ENCODE data around the gene B4GALT7.

B4GALT7 gene

DNA sequence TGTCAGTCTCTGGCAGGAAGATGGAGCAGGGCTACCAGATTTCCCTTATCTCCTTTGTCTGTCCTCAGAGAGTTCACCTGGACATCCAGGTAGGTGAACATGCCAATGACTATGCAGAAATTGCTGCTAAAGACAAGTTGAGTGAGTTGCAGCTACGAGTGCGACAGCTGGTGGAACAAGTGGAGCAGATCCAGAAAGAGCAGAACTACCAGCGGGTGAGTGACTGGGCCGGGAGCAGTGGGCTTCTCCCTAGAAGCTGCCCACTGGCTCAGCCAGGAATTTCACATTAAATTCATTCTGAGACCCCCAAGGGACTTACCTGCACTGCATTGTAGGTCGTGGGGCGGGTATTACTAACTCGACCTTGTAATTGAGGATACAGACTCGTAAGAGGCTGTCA lies 5.9 kb upstream of the B4GALT7 start:
- no peak for DNase-seq

DNA sequence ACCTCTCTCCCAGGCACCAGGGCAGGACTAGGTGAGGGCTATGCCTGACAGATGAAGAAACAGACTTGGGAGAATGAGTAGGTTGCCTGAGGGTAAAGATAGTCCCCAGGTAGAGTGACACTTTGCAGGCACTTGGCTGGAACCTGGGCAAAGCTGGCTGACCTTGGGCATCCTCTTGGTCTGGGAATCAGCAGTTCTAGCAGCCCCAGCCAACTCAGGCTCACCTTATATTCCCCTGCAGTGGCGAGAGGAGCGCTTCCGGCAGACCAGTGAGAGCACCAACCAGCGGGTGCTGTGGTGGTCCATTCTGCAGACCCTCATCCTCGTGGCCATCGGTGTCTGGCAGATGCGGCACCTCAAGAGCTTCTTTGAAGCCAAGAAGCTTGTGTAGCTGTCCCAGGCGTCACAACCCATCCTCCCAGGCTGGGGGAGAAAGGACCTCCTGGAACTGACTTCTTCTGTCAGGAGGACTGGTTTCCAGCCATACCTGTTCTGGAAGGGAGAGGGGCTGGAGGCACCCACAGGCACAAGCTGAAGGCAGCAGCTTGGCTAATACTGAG lies 4.8 kb upstream of the B4GALT7 start:
- no peak for DNase-seq

DNA sequence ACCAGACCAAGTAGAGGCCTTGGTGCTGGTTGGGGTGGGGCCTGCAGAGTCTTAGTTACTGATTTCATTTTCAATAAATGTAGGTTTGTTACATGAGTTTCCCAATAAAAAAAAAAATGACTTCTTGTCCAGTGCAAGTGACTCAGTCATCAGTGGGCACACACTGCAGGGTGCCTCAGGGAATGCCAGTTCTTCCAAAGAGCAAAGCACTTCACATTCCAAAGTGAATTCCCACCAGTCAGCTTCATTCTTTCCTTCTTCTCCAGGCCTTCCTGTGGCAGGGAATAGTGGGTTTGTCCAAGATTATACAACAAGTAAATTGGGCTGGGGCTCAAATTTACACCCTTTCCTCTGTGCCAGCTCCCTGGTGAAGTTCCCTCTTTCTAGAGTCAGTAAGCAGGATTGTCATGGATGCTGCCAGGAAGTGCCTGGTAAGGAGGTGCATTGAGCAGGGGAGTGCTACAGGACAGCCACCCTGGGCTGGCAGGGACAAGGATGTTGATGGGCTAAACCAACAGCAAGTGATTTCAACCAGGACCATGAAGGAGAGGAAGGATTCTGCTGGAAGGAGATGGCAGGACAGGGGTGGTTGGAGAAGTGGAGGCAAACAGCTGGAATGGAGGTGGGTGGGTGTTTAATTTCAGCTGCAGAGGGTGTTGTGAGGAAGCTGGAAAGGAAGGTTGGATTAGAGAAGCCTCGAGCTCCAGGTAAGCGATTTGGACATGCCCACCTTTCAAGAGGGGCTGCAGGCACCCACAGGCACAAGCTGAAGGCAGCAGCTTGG lies 3.7 kb upstream of the B4GALT7 start:
- no peak for DNase-seq

DNA sequence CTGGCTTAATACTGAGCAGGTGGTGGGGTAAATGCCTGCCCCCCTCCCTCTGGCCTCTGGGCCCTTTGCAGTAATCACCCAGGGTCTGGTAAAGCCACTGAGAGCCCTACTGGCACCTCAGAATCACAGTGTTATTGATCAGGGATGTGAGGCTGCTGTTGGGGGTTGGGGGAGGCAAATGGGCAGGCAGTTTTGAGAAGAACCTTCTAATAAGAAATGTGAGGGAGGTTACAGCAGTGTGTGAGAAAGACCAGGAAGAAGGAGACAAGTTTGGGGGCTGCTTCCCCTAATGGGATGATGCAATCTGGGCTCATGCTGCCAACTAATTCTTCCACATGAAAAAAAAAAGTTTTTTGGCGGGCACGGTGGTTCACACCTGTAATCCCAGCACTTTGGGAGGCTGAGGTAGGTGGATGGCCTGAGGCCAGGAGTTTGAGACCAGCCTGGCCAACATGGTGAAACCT lies 3.1 kb upstream of the B4GALT7 start:
- DNase-seq = no peak

DNA sequence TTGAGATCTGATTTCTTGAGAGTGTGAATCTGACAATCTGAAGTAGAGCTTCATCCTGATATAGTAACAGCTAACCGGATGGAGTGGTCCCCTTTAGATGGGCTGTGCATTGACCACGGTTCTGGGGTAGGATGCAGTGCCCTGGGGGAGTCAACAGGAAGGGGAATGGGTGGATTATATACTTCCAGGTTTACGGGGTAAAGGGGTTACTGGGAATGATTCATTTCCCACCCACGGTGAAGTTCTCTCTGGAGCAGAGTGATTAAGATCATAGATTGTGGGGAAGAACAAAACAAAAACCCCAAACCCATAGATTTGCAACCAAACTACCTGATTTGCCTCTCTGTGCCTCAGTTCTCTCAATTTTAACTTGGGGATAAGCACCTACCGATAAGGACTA lies 1.5 kb upstream of the B4GALT7 start:
- DNase-seq = no peak

DNA sequence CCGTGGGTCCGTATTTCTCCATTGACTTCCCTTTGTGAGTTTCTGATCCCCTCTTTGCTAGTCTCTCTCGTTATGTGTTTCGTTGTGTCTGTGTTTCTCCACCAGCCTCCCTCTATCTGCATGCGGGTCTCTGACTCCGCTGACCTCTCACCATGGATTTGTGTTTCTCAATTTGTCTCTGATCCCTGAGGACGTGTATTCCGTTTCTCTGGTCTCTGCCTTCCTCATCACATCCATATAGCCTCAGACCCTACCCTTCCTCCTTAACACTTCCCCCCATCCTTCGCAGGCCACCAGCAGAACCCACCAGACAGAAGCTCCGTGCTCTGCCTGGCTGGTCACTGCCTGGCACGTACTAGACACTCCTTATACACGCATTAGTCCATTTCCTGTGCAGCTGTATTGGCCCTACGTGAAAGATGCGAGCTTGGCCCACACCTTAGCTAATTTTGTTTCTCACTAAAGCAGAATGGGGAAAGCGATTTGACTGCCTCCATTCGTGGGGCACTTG lies 631 bp downstream of the B4GALT7 start:
- no peak for DNase-seq

DNA sequence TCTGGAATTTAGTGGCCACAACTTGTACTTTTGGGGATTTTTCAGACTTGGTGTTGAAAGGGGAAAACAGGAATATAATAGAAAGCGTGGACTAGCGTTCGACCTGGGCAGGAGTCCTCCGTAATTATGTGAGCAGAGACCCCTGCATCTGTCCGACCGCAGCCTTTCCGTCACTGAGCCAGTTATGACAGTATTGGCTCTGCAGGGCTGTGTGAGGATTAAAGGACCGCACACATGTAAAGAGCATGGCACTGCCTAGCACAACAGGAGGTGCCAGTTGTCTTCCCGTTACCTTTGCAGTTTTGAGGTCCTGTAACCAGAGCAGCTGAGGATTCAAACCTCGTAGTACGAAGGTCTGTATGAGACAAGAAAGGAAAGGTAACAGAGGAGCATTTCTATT lies 1.2 kb downstream of the B4GALT7 start:
- DNase-seq = no peak

DNA sequence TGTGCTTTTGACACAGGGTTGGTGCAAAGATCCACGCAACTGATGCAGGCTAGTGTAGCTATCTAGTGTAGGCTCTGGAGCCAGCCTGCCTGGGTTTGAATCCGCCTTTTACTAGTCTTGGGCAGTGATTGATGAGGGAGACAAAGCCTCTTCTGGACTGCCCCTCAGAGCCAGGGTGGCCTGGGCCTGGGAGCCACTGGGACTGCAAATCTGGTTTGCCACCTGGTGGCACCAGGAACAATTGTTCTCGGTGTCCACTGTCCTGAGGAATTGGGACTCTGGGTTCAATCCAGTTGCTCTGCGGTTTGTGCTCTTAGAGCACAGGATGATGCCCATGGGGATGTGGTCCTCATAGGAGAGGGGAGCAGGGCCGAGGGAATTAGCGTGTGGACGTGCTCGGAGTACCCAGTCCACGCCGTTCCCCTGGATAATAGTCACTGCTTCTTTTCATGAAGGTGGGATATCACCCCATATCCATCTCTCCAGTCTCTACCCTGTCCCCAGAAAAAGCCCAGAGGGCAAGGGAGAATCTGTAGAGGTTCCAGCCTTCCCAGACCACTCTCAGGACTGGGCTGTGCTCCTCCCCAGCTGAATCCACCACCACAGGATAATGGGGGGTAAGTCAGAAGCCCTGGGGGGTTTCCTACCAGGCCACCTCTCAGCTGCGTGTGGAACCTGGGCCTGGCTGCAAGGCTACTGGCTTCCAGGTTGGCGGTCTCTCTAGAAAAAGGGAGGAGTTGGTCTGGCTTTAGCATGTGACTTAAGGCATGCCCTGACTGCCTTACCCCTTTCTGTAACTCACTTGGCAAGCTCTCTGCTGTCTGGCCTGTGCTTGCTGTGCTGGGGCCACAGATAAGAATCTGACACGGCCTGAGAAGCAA lies 1.9 kb downstream of the B4GALT7 start:
- no peak for DNase-seq

DNA sequence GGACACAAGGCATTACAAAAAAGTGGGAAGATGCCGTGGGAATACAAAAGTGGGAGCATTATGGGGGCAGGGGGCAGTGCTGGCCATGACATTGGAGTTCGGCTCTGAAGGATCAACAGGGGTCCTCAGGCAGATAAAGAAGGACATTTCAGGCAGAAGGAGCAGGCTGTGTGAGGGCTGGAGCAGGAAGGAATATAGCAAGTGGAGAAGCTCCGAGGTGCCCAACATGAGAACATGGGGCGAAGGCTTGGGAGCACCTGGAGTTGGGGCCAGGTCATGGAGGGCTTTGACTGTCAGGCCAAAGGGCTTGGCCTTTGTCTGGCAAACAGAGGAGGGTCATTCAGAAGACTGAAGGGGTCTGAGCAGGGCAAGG lies 2.5 kb downstream of the B4GALT7 start:
- no peak for DNase-seq

DNA sequence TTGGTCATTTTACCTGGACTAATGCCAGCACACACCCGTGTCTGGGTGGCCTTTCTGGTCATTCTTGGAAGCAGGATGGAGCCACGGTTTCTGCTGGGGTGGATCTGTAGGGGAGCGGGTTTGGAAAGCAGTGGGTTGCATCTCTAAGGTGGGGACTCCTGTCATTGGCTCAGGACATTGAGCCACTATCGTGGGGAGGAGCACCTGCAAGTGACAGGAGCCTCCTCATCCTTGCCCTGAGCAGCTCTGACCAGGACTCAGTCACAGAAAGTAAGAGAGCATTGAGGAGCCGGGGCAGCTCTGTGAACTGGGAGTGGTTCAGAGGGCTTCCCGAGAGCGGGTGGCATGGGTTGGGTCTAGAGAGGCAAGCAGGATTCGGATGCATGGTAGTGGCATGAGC lies 3.7 kb downstream of the B4GALT7 start:
- DNase-seq = no peak

DNA sequence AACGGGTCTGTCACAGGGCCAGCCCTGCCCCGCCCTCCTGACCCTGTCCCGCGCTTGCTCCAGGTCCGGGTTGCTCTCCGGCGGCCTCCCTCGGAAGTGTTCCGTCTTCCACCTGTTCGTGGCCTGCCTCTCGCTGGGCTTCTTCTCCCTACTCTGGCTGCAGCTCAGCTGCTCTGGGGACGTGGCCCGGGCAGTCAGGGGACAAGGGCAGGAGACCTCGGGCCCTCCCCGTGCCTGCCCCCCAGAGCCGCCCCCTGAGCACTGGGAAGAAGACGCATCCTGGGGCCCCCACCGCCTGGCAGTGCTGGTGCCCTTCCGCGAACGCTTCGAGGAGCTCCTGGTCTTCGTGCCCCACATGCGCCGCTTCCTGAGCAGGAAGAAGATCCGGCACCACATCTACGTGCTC lies 4.2 kb downstream of the B4GALT7 start:
- no peak for DNase-seq

DNA sequence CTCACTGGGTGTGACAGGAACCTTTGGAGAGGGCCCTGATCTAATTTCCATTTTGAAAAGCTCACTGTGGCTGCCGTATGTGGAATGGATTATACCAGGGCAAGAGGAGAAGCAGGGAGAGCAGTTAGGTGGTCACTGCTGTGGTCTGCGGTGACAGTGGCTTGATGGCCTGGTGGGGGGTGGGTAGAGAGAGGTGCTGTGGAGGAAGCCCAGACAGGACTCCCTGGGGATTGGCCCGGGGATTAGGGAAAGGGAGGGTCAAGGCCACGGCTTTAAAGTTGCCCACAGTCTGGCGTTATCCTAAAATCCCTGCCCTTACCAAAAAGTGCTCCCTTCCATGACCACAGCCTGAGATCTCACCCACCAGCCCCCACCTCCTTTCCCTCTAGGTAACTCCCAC lies 4.7 kb downstream of the B4GALT7 start:
- DNase-seq = no peak

DNA sequence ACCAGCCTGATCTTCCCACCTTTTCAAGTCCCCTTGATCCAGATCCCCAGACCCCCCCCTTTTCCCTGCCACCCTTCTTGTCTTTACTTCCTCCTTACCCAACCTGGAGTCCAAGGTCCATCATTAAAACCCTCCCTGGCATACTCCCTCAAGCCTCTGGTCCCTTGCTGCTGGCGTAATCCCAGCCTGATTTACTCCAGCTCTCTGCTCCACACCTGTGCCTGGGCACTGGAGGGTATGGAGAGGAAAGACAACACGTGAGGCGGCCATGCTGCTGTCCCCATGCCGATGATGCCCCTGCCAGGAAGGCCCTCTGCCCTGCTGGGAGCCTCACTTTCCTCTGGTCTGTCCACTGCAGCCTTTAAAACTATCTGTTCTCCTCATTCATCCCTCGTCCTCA lies 5.1 kb downstream of the B4GALT7 start:
- no peak for DNase-seq

DNA sequence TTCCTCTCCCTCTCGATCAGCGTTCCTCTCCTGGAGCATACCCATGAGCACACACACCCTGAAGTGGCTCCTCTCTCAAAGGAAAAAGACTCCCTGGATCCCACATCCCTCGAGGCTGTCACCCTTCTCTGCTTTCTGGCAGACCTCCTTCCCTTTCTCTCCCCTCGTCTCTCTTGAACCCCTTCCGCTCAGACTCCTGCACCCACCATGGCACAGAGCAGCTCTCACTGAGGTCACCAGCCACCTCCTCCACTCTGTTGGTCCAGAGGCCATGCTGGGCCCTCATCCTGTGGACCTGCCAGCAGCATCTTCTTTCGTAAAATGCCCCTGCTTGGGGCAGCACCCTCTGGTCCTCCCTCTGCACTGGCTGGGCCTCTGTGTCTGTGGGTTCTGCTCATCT lies 5.7 kb downstream of the B4GALT7 start:
- DNase-seq = no peak

DNA sequence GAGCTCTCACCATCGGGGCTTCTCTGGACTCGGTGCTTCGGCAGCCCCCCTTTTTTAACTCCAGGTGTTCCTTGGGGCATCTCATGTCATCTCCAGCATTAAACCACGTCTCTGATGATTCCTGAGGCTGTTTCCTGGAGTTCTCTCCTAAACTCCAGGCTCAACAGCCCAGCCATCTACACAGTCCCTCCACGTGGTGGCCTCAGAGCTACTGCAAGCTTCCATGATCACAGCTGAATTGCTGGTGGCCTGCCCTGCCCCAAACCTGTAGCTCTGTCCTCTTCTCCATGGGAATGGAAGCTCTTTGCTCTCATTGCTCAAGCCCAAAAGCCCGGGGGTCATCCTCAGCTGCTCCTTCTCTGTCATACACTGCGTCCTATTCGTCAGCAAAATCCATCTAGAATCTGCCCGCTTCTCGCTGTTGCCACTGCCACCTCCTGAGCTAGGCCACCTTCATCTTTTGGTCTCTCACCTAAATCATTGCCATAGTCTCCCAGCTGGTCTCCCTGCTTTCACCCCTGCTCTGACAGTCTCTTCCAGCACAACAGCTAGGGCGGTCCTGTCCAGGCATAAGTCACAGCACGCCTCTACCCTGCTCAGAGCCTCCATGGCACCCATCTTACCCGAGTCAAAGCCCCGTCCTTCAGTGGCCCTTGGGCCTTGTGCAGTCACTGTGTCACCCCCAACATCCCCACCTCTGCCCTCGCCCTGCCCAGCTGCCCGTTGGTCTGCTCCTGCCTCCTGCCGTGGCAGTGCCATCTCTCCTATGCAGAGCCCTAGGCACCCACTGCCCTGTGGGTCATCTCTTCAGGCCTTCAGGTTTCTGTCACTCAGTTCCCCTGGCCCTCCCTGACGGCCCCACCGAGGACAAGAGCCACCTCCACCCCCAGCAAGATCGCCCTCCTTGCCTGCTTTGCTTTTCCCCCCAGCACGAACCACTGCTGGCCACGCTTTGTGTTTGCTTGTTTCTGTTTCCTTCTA lies 6.4 kb downstream of the B4GALT7 start:
- DNase-seq = no peak

DNA sequence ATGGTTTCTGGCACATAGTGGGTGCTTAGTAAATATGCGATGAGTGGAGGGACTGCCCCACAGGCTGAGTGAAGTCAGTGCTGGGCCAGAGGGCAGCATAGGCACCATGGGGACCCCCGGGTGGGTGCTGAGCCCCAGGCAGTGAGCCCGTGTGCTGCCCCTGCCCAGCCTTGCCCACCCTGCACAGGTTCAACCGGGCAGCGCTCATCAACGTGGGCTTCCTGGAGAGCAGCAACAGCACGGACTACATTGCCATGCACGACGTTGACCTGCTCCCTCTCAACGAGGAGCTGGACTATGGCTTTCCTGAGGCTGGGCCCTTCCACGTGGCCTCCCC lies 7.2 kb downstream of the B4GALT7 start:
- DNase-seq = no peak

DNA sequence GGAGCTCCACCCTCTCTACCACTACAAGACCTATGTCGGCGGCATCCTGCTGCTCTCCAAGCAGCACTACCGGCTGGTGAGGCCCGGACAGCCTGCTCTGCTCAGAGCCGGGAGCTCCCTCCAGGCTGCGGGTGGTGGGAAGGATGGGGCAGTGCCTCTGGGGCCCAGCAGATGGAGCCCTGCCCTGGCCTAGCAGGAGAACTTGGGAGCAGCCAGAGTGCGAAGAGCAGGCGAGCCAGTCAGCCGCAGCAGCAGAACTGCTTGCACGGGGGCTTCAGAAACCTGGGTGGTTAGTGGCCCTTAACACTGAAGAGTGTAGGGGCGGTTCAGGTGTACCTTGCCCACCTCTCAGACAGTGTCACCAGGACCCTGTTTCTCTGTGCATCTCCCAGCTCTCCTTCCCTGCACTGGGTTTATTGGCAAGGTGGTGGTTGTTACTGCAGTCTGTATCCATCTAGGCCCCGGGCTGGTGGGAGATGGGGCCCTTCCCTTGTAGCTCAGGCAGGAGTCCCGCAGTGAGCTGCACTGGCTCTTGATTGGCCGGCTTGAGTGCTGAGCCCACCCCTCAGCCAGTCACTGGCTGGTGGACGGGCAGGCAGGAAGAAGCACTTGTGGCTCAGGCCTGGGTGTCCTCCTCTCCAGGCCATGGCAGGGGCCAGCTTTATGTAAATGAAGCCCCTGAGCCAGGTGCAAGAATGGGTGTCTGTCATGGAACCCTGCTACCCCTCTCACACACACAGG lies 7.7 kb downstream of the B4GALT7 start:
- DNase-seq = peak; percentile 67

DNA sequence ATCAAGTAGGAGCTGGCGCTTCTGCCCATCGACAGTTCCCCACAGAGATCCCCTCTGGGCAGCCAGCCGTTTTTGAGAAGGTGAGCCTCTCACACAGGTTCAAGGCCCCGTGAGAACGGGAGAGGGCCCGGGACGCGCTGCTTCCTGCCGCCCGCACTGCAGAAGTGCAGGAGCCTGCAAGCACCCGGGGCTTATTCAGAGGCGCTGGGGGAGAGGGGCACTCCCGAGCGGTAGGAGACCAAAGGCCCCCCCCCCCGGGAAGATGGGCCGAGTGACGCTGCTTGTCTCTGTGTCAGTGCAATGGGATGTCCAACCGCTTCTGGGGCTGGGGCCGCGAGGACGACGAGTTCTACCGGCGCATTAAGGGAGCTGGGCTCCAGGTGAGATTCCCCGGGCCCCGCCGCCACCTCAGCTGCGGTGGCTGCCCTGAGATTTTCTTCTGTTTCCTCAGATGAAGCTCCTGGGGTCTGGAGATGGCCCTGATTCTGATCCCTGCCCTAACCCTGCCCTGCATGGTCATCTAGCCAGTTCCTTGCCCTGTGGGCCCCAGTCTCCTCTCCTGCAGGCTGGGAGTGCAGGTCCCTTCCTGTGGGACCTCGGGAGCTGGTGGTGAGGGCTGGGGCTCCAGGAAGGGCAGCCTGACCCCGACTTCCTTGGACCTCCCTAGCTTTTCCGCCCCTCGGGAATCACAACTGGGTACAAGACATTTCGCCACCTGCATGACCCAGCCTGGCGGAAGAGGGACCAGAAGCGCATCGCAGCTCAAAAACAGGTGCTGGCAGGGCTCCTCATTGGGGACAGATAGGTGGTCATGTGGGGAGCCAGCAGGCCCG lies 8.5 kb downstream of the B4GALT7 start:
- DNase-seq = no peak

DNA sequence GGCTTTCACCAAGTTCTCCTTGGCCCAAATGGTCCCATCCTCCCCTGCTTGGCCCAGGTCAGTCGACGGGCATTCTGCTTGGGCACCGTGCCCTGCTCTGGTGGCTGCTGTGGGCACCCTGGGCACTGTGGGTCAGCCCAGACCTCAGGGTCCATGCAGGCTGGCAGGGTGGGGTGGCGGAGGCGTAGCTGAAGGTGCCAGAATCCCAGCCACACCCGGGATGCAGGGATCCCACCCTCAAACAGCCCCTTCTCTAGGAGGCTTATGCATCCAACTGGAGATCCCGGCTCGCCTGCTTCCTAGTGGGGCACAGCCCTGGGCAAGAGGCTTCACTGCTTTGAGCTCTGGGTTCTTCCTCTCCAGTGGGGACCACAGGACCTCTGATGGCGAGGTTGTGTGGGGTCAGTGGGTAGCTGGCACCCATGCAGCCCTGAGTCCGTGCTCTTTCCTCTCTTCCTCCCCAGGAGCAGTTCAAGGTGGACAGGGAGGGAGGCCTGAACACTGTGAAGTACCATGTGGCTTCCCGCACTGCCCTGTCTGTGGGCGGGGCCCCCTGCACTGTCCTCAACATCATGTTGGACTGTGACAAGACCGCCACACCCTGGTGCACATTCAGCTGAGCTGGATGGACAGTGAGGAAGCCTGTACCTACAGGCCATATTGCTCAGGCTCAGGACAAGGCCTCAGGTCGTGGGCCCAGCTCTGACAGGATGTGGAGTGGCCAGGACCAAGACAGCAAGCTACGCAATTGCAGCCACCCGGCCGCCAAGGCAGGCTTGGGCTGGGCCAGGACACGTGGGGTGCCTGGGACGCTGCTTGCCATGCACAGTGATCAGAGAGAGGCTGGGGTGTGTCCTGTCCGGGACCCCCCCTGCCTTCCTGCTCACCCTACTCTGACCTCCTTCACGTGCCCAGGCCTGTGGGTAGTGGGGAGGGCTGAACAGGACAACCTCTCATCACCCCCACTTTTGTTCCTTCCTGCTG lies 9.4 kb downstream of the B4GALT7 start:
- no peak for DNase-seq

All from NCI-H1105 treated with DMSO at 0.1 percent for 48 hours (cell line).